ENCODE results near the gene GALNT5. TPM values are rescaled to one million over a fixed set of nuclear protein-coding genes. Genes with fewer than 3 reads are reported as not detected.

GALNT5 gene
- total RNA-seq, 1 experiment from 2014 or later = 0.08 TPM

GRCh38 chr2:157245144-157245840 is 12.2 kb upstream of the GALNT5 start:
- Histone ChIP-seq H3K36me3 (ENCODE audit: control insufficient read depth, insufficient read depth, low read length) (no peaks in the 10 kb centered on the region), H3K4me3 (ENCODE audit: low read depth in 2 of 2, low read length in 2 of 2) (no peak overlapping the region), H3K27ac (ENCODE audit: low read length) (no peak overlapping the region), H3K27me3 (ENCODE audit: control insufficient read depth, insufficient read depth, low read length) (no peaks in the 10 kb centered on the region), H3K4me1 (ENCODE audit: control insufficient read depth, insufficient read depth, low read length) (no peaks in the 10 kb centered on the region), H3K9me3 (ENCODE audit: control insufficient read depth, insufficient read depth, low read depth, low read length) (no peaks in the 10 kb centered on the region)
- intact Hi-C loops (cut with micrococcal nuclease; ENCODE audit: unreplicated experiment) (no loop called here), in situ Hi-C loops (cut with HindIII; ENCODE audit: low pct_unique_long_range_greater_than_20kb, low sequenced_read_pairs) (no loop called here)
- no peak for TF ChIP-seq REST (IDR thresholded peaks at IDR 0.05; ENCODE audit: insufficient read depth in 1 of 2, low read depth in 2 of 2, low read length in 1 of 2)
- no peak for TF ChIP-seq POLR2AphosphoS5 (IDR thresholded peaks at IDR 0.05; ENCODE audit: low read depth, low read length)
- no peak for TF ChIP-seq TCF7L2 (IDR thresholded peaks at IDR 0.05; ENCODE audit: low read depth, low read length)
- no peak for TF ChIP-seq CTCF (IDR thresholded peaks at IDR 0.05)
- TF ChIP-seq SIN3A (IDR thresholded peaks at IDR 0.05; ENCODE audit: borderline replicate concordance, insufficient read depth, low read depth, low read length) = no peak
- ChIA-PET POLR2A (no interaction called here), CTCF (no interaction called here)
- BruUV-seq (replicated peaks) = no TSS peak
- ATAC-seq = no peak
- no peak for DNase-seq (ENCODE audit: low read depth, low spot score)

- in situ Hi-C loops (cut with HindIII; ENCODE audit: low pct_unique_long_range_greater_than_20kb, low sequenced_read_pairs) = no loop called here
- DNase-seq (ENCODE audit: low read depth, low spot score) = no peak
- Histone ChIP-seq H3K27me3 (ENCODE audit: control insufficient read depth, insufficient read depth, low read length) (no peaks in the 10 kb centered on the region), H3K27ac (ENCODE audit: low read length) (no peak overlapping the region), H3K36me3 (ENCODE audit: control insufficient read depth, insufficient read depth, low read length) (no peaks in the 10 kb centered on the region), H3K4me3 (ENCODE audit: low read depth in 2 of 2, low read length in 2 of 2) (no peak overlapping the region), H3K4me1 (ENCODE audit: control insufficient read depth, insufficient read depth, low read length) (no peaks in the 10 kb centered on the region), H3K9me3 (ENCODE audit: control insufficient read depth, insufficient read depth, low read depth, low read length) (no peaks in the 10 kb centered on the region)
- POLR2A ChIA-PET = no interaction called here
- ATAC-seq = no peak
- TF ChIP-seq TCF7L2 (IDR thresholded peaks at IDR 0.05; ENCODE audit: low read depth, low read length) (no peak), SIN3A (IDR thresholded peaks at IDR 0.05; ENCODE audit: borderline replicate concordance, insufficient read depth, low read depth, low read length) (no peak), REST (IDR thresholded peaks at IDR 0.05; ENCODE audit: insufficient read depth in 1 of 2, low read depth in 2 of 2, low read length in 1 of 2) (no peak), CTCF (IDR thresholded peaks at IDR 0.05) (no peak)
- CTCF ChIA-PET = no interaction called here
- intact Hi-C loops (cut with micrococcal nuclease; ENCODE audit: unreplicated experiment) = no loop called here
- no TSS peak for BruUV-seq (replicated peaks)
Measured at GRCh38 chr2:157245846-157246764, 11.4 kb upstream of the GALNT5 start.

Measured in Panc1 (cell line).